SK-N-SH treated with all-trans-retinoic acid at 6 μM for 48 hours (cell line): ENCODE data around the gene DCP2.
"Not testable (repeated sequence)": the region's sequence is repeated elsewhere in the genome, so short reads cannot be mapped to it uniquely, and the experiment has no call there.

Experiments
- ATAC-seq: fragments of 200-7000 bp; cut with Tn5 transposase; 3 replicates; pipeline ENCODE4 v1.9.1; 2020; ENCODE audit warnings: mild to moderate bottlenecking, moderate library complexity
- ARNTL ChIP-seq: fragments of 450-650 bp; formaldehyde crosslinking; IDR thresholded peaks from 2 replicates; pipeline ENCODE4 v1.5.0; 2020; ENCODE audit warnings: low read depth, mild to moderate bottlenecking, moderate library complexity, borderline replicate concordance
- BACH2 ChIP-seq: fragments of 250-450 bp; sonication (Bioruptor Pico); IDR thresholded peaks from 2 replicates; pipeline ENCODE4 v1.9.0; 2021; ENCODE audit warnings: mild to moderate bottlenecking, borderline replicate concordance
- CSDC2 ChIP-seq: fragments of 250-450 bp; sonication (Bioruptor Pico); IDR thresholded peaks from 2 replicates; pipeline ENCODE4 v1.5.0; 2020; ENCODE audit warnings: mild to moderate bottlenecking, moderate library complexity
- CSRNP3 ChIP-seq: fragments of 250-450 bp; sonication (Bioruptor Pico); IDR thresholded peaks from 2 replicates; pipeline ENCODE4 v1.5.1; 2021; ENCODE audit warnings: mild to moderate bottlenecking, moderate library complexity
- ESRRG ChIP-seq: fragments of 250-450 bp; sonication (Bioruptor Pico); IDR thresholded peaks from 2 replicates; pipeline ENCODE4 v1.6.1; 2021; ENCODE audit warnings: mild to moderate bottlenecking
- OSR1 ChIP-seq: fragments of 250-450 bp; sonication (Bioruptor Pico); IDR thresholded peaks from 2 replicates; pipeline ENCODE4 v1.8.0; 2022; ENCODE audit warnings: moderate library complexity, mild to moderate bottlenecking, inconsistent platforms
- POU6F1 ChIP-seq: fragments of 250-450 bp; sonication (Bioruptor Pico); IDR thresholded peaks from 2 replicates; pipeline ENCODE4 v1.8.0; 2021; ENCODE audit warnings: low read depth, mild to moderate bottlenecking, moderate library complexity, borderline replicate concordance
- PPARA ChIP-seq: fragments of 250-450 bp; sonication (Bioruptor Pico); IDR thresholded peaks from 2 replicates; pipeline ENCODE4 v1.5.0; 2020; ENCODE audit warnings: mild to moderate bottlenecking, borderline replicate concordance
- RARB ChIP-seq: fragments of 250-450 bp; sonication (Bioruptor Pico); IDR thresholded peaks from 2 replicates; pipeline ENCODE4 v1.8.0; 2021; ENCODE audit warnings: mild to moderate bottlenecking, moderate library complexity
- SNAI2 ChIP-seq: fragments of 250-450 bp; sonication (Bioruptor Pico); IDR thresholded peaks from 2 replicates; pipeline ENCODE4 v1.5.0; 2020; ENCODE audit warnings: mild to moderate bottlenecking, moderate library complexity
- TCF4 ChIP-seq: fragments of 250-450 bp; sonication (Bioruptor Pico); IDR thresholded peaks from 2 replicates; pipeline ENCODE4 v1.8.0; 2021; ENCODE audit warnings: mild to moderate bottlenecking, moderate library complexity, borderline replicate concordance
- TOX ChIP-seq: fragments of 250-450 bp; sonication (Bioruptor Pico); IDR thresholded peaks from 2 replicates; pipeline ENCODE4 v1.8.0; 2021; ENCODE audit warnings: mild to moderate bottlenecking, moderate library complexity, borderline replicate concordance
- ZC3H10 ChIP-seq: fragments of 250-450 bp; sonication (Bioruptor Pico); IDR thresholded peaks from 2 replicates; pipeline ENCODE4 v1.5.1; 2021; ENCODE audit warnings: mild to moderate bottlenecking, moderate library complexity
- ZFP3 ChIP-seq: fragments of 250-450 bp; sonication (Bioruptor Pico); IDR thresholded peaks from 2 replicates; pipeline ENCODE4 v1.5.0; 2020; ENCODE audit warnings: mild to moderate bottlenecking, moderate library complexity
- ZFP30 ChIP-seq: fragments of 450-650 bp; formaldehyde crosslinking; IDR thresholded peaks from 2 replicates; pipeline ENCODE4 v1.5.0; 2022; ENCODE audit warnings: mild to moderate bottlenecking, moderate library complexity
- ZNF565 ChIP-seq: fragments of 450-650 bp; formaldehyde crosslinking; conservative IDR thresholded peaks from 2 replicates; pipeline ENCODE4 v1.5.0; 2020; ENCODE audit warnings: low read depth, mild to moderate bottlenecking, moderate library complexity
- ZNF70 ChIP-seq: fragments of 450-650 bp; formaldehyde crosslinking; IDR thresholded peaks from 2 replicates; pipeline ENCODE4 v1.5.0; 2020; ENCODE audit warnings: mild to moderate bottlenecking, moderate library complexity
- ZNF8 ChIP-seq: fragments of 450-650 bp; formaldehyde crosslinking; IDR thresholded peaks from 2 replicates; pipeline ENCODE4 v1.5.0; 2020; ENCODE audit warnings: mild to moderate bottlenecking, moderate library complexity
- TF ChIP-seq, protein P1 (sequence below): fragments of 250-450 bp; sonication (Bioruptor Pico); IDR thresholded peaks from 2 replicates; pipeline ENCODE4 v1.5.0; 2020; ENCODE audit warnings: mild to moderate bottlenecking, moderate library complexity

Gene DCP2

GRCh38 chr5:112960315-112960714, 16.3 kb upstream of the DCP2 start (continued):
- no peak for TF ChIP-seq POU6F1 (CRISPR knock-in tag)
- TF ChIP-seq ESRRG: no peak
- TF ChIP-seq RARB (CRISPR knock-in tag): no peak
- TF ChIP-seq, all 23 proteins: peak for 0

DNA sequence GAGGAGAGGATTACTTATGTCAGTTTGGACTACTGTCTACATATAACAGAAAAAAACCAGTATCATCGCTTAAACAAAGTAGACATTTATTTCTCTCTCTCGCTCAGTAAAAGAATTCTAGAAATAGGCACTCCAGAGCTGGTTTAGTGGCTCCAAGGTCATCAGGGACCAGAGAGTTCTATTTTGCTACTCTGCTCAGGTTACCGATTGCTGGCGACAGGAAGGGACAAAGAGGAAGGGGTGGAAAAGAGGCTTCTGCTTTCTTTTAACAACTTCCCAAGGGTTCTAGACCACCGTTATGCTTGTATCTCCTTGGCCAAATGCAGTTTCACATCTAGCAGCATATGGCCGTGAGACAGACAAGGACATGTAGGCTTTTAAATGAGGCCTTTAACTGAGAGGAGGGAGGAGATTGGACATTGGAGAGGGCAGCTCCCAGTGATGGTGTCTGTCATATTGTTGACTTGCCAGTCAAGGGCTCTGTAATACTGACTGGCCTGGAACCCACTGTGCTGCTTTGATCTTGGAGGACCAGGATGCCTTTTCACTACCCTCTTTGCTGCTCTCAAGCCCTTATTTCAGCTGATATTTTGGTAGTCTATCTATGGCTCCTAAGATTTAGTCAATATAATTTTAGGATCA, 15.6 kb upstream of the DCP2 start:
- TF ChIP-seq TCF4 (CRISPR knock-in tag): no peak
- TF ChIP-seq ZNF70 (CRISPR knock-in tag): no peak
- no peak for TF ChIP-seq RARB (CRISPR knock-in tag)
- no peak for TF ChIP-seq POU6F1 (CRISPR knock-in tag)
- TF ChIP-seq ZFP30 (CRISPR knock-in tag): no peak
- no peak for TF ChIP-seq OSR1 (CRISPR knock-in tag)
- no peak for TF ChIP-seq CSDC2 (CRISPR knock-in tag)
- TF ChIP-seq SNAI2 (CRISPR knock-in tag): no peak
- TF ChIP-seq CSRNP3 (CRISPR knock-in tag): no peak
- TF ChIP-seq ARNTL (CRISPR knock-in tag): no peak
- no peak for TF ChIP-seq ZNF565 (CRISPR knock-in tag)
- TF ChIP-seq ZNF8 (CRISPR knock-in tag): no peak
- TF ChIP-seq PPARA (CRISPR knock-in tag): no peak
- TF ChIP-seq, protein P1, sequence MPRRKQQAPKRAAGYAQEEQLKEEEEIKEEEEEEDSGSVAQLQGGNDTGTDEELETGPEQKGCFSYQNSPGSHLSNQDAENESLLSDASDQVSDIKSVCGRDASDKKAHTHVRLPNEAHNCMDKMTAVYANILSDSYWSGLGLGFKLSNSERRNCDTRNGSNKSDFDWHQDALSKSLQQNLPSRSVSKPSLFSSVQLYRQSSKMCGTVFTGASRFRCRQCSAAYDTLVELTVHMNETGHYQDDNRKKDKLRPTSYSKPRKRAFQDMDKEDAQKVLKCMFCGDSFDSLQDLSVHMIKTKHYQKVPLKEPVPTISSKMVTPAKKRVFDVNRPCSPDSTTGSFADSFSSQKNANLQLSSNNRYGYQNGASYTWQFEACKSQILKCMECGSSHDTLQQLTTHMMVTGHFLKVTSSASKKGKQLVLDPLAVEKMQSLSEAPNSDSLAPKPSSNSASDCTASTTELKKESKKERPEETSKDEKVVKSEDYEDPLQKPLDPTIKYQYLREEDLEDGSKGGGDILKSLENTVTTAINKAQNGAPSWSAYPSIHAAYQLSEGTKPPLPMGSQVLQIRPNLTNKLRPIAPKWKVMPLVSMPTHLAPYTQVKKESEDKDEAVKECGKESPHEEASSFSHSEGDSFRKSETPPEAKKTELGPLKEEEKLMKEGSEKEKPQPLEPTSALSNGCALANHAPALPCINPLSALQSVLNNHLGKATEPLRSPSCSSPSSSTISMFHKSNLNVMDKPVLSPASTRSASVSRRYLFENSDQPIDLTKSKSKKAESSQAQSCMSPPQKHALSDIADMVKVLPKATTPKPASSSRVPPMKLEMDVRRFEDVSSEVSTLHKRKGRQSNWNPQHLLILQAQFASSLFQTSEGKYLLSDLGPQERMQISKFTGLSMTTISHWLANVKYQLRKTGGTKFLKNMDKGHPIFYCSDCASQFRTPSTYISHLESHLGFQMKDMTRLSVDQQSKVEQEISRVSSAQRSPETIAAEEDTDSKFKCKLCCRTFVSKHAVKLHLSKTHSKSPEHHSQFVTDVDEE (CRISPR knock-in tag): no peak
- TF ChIP-seq ZFP3: no peak
- no peak for TF ChIP-seq BACH2 (CRISPR knock-in tag)
- TF ChIP-seq TOX (CRISPR knock-in tag): no peak
- TF ChIP-seq ZC3H10 (CRISPR knock-in tag): no peak
- TF ChIP-seq, all 23 proteins: peak for 0

DNA sequence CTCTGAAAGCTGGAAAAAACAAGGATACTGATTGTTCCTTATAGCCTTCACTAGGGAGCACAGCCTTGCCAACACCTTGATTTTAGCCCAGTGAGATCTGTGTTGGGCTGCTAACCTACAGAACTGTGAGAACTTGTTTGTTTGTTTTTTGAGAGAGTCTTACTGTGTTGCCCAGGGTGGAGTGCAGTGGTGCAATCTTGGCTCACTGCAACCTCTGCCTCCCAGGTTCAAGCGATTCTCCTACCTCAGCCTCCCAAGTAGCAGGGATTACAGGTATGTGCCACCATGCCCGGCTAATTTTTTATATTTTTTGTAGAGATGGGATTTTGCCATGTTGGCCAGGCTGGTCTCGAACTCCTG, 13.2 kb upstream of the DCP2 start:
- ATAC-seq: not testable (repeated sequence)

More for the DNA sequence above, 15.6 kb upstream of the DCP2 start:
- no peak for ATAC-seq

DNA sequence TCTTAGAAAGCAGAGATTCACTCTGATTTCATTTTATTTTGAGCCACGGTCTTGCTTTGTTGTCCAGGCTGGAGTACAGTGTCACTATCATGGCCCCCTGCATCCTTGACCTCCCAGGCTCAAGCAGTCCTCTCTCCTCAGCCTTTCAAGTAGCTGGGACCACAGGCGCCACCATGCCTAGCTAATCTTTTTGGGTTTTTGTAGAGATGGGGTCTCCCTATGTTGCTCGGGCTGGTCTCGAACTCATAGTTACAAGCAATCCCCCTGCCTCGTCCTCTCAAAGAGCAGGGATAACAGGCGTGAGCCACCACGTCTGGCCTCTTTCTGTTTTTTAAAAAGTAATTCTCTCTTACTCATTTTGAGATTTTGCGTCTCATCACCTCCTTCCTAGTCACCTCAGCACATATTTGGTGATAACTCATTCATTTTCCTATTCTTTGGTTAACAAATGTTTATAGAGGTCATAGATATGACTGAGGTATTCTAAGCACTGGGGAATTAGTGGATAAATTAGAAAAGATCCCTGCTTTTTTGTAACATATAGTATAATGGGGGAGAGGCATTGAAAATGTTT, 10.8 kb upstream of the DCP2 start:
- TF ChIP-seq SNAI2 (CRISPR knock-in tag): no peak
- TF ChIP-seq ZFP3: no peak
- TF ChIP-seq CSDC2 (CRISPR knock-in tag): no peak
- ATAC-seq: no peak
